PC-9 (cell line): ENCODE data around the gene SLC6A20. TPM values are rescaled to one million over a fixed set of nuclear protein-coding genes. Genes with fewer than 3 reads are reported as not detected.

ENCODE experiments used
- BruUV-seq: library from RNA; stranded (reverse); fragments of 400-500 nt; replicated peaks from 2 replicates; lab custom pipeline; 2021; lab: Mats Ljungman, UMichigan
- CTCF ChIA-PET: fragments of 300-600 bp; sonication (Branson Sonifier 250); formaldehyde crosslinking; loops from one replicate; lab custom pipeline; 2022; ENCODE audit warnings: antibody characterized with exemption; lab: Charles Lee
- POLR2A ChIA-PET: fragments of 300-600 bp; sonication (Branson Sonifier 250); formaldehyde crosslinking; loops from one replicate; lab custom pipeline; 2022; ENCODE audit warnings: antibody characterized with exemption; ENCODE audit not compliant: unreplicated experiment; lab: Charles Lee
- DNase-seq, 2 experiments: peaks; one replicate each; pipeline versions ENCODE4 v3.0.0 to v3.0.0-alpha.2; 2015 to 2022; ENCODE audit warnings: mixed read lengths in 1 of 2
- H2AFZ ChIP-seq: fragments of 200-600 bp; sonication (generic); 2 replicates; pipeline ENCODE4 v1.8.1; 2017; ENCODE audit warnings: antibody characterized with exemption
- H3F3A ChIP-seq: fragments of 200-600 bp; sonication (generic); 2 replicates; pipeline ENCODE4 v1.8.1; 2017; ENCODE audit warnings: antibody characterized with exemption, mild to moderate bottlenecking, low read depth; ENCODE audit not compliant: insufficient read depth
- H3K27ac ChIP-seq: fragments of 200-600 bp; sonication (generic); 2 replicates; pipeline ENCODE4 v1.6.1; 2016; ENCODE audit warnings: mixed run types
- H3K27me3 ChIP-seq: fragments of 200-600 bp; sonication (generic); 2 replicates; pipeline ENCODE4 v1.6.1; 2016; ENCODE audit warnings: low read depth, mixed run types; ENCODE audit not compliant: insufficient read depth
- H3K36me3 ChIP-seq: fragments of 200-600 bp; sonication (generic); 2 replicates; pipeline ENCODE4 v1.6.1; 2016; ENCODE audit warnings: low read depth, mixed run types
- H3K4me1 ChIP-seq: fragments of 200-600 bp; sonication (generic); replicated peaks from 2 replicates; pipeline ENCODE4 v1.6.1; 2016; ENCODE audit warnings: mixed run types; ENCODE audit not compliant: insufficient read depth
- H3K4me2 ChIP-seq: fragments of 200-600 bp; sonication (generic); 2 replicates; pipeline ENCODE4 v1.6.1; 2017; ENCODE audit warnings: mixed run types
- H3K4me3 ChIP-seq: fragments of 200-600 bp; sonication (generic); 2 replicates; pipeline ENCODE4 v1.6.1; 2016; ENCODE audit warnings: mixed run types
- H3K79me2 ChIP-seq: fragments of 200-600 bp; sonication (generic); 2 replicates; pipeline ENCODE4 v1.6.1; 2017; ENCODE audit warnings: low read depth, mixed run types
- H3K9me2 ChIP-seq: fragments of 200-600 bp; sonication (generic); 2 replicates; pipeline ENCODE4 v1.8.1; 2017; ENCODE audit warnings: mild to moderate bottlenecking; ENCODE audit not compliant: insufficient read depth
- H3K9me3 ChIP-seq: fragments of 200-600 bp; sonication (generic); 2 replicates; pipeline ENCODE4 v1.8.1; 2016; ENCODE audit warnings: low read depth; ENCODE audit not compliant: insufficient read depth
- H4K20me1 ChIP-seq: fragments of 200-600 bp; sonication (generic); 2 replicates; pipeline ENCODE4 v1.8.1; 2017; ENCODE audit not compliant: insufficient read depth
- EZH2 ChIP-seq: fragments of 200-600 bp; sonication (generic); IDR thresholded peaks from 2 replicates; pipeline ENCODE4 v1.8.0; 2017; ENCODE audit warnings: antibody characterized with exemption, low read depth
- intact Hi-C: fragments of 100-400 bp; cut with micrococcal nuclease; formaldehyde crosslinking; loops from one replicate; pipeline ENCODE4 v1.10.0; 2022; ENCODE audit not compliant: unreplicated experiment
- total RNA-seq: library from RNA; stranded (reverse); gene quantifications from 2 replicates; pipeline ENCODE4 v1.2.3, GENCODE V29; 2021
- TF ChIP-seq, protein P1 (sequence below): fragments of 200-600 bp; sonication (generic); conservative IDR thresholded peaks from 2 replicates; pipeline ENCODE4 v1.6.1; 2017; ENCODE audit warnings: mixed run types, antibody characterized with exemption, mild to moderate bottlenecking, moderate library complexity

SLC6A20 gene
- total RNA-seq, 1 experiment from 2014 or later = not detected

GRCh38 chr3:45777111-45777745 is 19.1 kb downstream of the SLC6A20 start:
- peaks cover 9% of the 10 kb centered on the region; the same call in 1 of the 2 replicates for H3K4me1 ChIP-seq
- H2AFZ ChIP-seq = no peak overlapping the region
- intact Hi-C loops = no loop called here
- ChIA-PET POLR2A (no interaction called here), CTCF (no interaction called here)
- no peaks in the 10 kb centered on the region for H4K20me1 ChIP-seq
- H3K9me3 ChIP-seq = no peaks in the 10 kb centered on the region
- no TSS peak for BruUV-seq
- DNase-seq = no peak
- no peak overlapping the region for H3K4me3 ChIP-seq
- H3F3A ChIP-seq = no peaks in the 10 kb centered on the region
- no peak overlapping the region for H3K4me2 ChIP-seq
- no peaks in the 10 kb centered on the region for H3K79me2 ChIP-seq
- H3K27me3 ChIP-seq = no peaks in the 10 kb centered on the region
- no peak overlapping the region for H3K27ac ChIP-seq
- TF ChIP-seq, protein P1, sequence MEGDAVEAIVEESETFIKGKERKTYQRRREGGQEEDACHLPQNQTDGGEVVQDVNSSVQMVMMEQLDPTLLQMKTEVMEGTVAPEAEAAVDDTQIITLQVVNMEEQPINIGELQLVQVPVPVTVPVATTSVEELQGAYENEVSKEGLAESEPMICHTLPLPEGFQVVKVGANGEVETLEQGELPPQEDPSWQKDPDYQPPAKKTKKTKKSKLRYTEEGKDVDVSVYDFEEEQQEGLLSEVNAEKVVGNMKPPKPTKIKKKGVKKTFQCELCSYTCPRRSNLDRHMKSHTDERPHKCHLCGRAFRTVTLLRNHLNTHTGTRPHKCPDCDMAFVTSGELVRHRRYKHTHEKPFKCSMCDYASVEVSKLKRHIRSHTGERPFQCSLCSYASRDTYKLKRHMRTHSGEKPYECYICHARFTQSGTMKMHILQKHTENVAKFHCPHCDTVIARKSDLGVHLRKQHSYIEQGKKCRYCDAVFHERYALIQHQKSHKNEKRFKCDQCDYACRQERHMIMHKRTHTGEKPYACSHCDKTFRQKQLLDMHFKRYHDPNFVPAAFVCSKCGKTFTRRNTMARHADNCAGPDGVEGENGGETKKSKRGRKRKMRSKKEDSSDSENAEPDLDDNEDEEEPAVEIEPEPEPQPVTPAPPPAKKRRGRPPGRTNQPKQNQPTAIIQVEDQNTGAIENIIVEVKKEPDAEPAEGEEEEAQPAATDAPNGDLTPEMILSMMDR = no peak
- TF ChIP-seq EZH2 = no peak
- H3K36me3 ChIP-seq = no peaks in the 10 kb centered on the region
- no peaks in the 10 kb centered on the region for H3K9me2 ChIP-seq

- ChIA-PET POLR2A (no interaction called here), CTCF (no interaction called here)
- no peaks in the 10 kb centered on the region for H3K36me3 ChIP-seq
- H4K20me1 ChIP-seq = no peaks in the 10 kb centered on the region
- no peaks in the 10 kb centered on the region for H3K27me3 ChIP-seq
- no TSS peak for BruUV-seq
- H3F3A ChIP-seq = no peaks in the 10 kb centered on the region
- no peak overlapping the region for H3K4me2 ChIP-seq
- H2AFZ ChIP-seq = no peak overlapping the region
- H3K9me2 ChIP-seq = no peaks in the 10 kb centered on the region
- H3K4me1 ChIP-seq = peaks cover 9% of the 10 kb centered on the region; the same call in 1 of the 2 replicates
- TF ChIP-seq, protein P1 = no peak
- TF ChIP-seq EZH2 = no peak
- H3K4me3 ChIP-seq = no peak overlapping the region
- no peak for DNase-seq
- intact Hi-C loops = no loop called here
- H3K27ac ChIP-seq = no peak overlapping the region
- H3K79me2 ChIP-seq = no peaks in the 10 kb centered on the region
- no peaks in the 10 kb centered on the region for H3K9me3 ChIP-seq
Measured at GRCh38 chr3:45776611-45777010, 19.7 kb downstream of the SLC6A20 start.

DNA sequence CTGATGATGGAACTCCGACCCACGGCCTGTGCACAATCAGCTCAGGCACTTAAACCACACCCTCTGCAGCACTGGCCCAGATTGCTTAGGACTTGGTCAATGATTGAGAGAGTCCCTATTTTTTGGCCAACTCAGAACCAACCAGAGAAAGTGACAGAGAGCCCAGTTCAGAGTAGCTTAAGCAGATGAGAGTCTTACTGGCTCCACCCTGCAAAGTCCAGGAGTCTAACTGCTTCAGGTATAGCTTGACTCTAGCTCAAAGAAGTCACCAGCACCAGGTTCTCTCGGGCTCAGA is 20.1 kb downstream of the SLC6A20 start:
- no TSS peak for BruUV-seq
- H4K20me1 ChIP-seq = no peaks in the 10 kb centered on the region
- intact Hi-C loops = no loop called here
- no peaks in the 10 kb centered on the region for H3F3A ChIP-seq
- TF ChIP-seq, protein P1 = no peak
- TF ChIP-seq EZH2 = no peak
- H3K9me2 ChIP-seq = no peaks in the 10 kb centered on the region
- no peaks in the 10 kb centered on the region for H3K9me3 ChIP-seq
- H3K4me3 ChIP-seq = no peak overlapping the region
- ChIA-PET POLR2A (no interaction called here), CTCF (no interaction called here)
- H3K27ac ChIP-seq = no peak overlapping the region
- H3K4me1 ChIP-seq = peaks cover 9% of the 10 kb centered on the region; the same call in 1 of the 2 replicates
- H3K79me2 ChIP-seq = no peaks in the 10 kb centered on the region
- no peak overlapping the region for H2AFZ ChIP-seq
- no peak for DNase-seq
- H3K36me3 ChIP-seq = no peaks in the 10 kb centered on the region
- no peak overlapping the region for H3K4me2 ChIP-seq
- no peaks in the 10 kb centered on the region for H3K27me3 ChIP-seq
